Pancreas (tissue), 10 donors: Measurements from ENCODE around the gene IGFALS. TPM values are rescaled to one million over a fixed set of nuclear protein-coding genes. Genes with fewer than 3 reads are reported as not detected.
A peak's percentile ranks its signal among the peaks of the same experiment; 100 is the strongest.

Experiments
- ATAC-seq, 4 donors: fragments of 200-7000 bp; cut with Tn5 transposase; one replicate each; pipeline versions ENCODE4 v1.8.0 to v1.9.1; 2020; ENCODE audit warnings: mild to moderate bottlenecking in 4 of 4, moderate library complexity in 4 of 4
- DNase-seq, 6 donors: peaks; one replicate each; pipeline ENCODE4 v3.0.0-alpha.2; 2020
- FAIRE-seq: peaks from 2 replicates; lab custom pipeline; 2012; peaks lifted over from hg19 to GRCh38; lab: Jason Lieb, UNC
- H3K27ac ChIP-seq, 4 donors: fragments of 200-600 bp; sonication (generic); 1 replicate in 3 of 4; 2 replicates in 1 of 4; pipeline versions ENCODE4 v1.5.0 to v1.8.0; 2020
- H3K27me3 ChIP-seq, 4 donors: fragments of 200-600 bp; one replicate each; pipeline ENCODE4 v1.8.0; 2021
- H3K36me3 ChIP-seq, 3 donors: fragments of 200-600 bp; sonication (generic) in 1 of 3; one replicate each; pipeline versions ENCODE4 v1.5.0 to v1.8.0; 2020 to 2021
- H3K4me1 ChIP-seq, 3 donors: fragments of 200-600 bp; one replicate each; pipeline ENCODE4 v1.8.0; 2021
- H3K4me3 ChIP-seq, 4 donors: fragments of 200-600 bp; sonication (generic) in 2 of 4; one replicate each; pipeline versions ENCODE4 v1.5.0 to v1.8.0; 2020 to 2021
- H3K9me3 ChIP-seq, 4 donors: fragments of 200-600 bp; one replicate each; pipeline ENCODE4 v1.8.0; 2021
- CTCF ChIP-seq, 4 donors: fragments of 200-600 bp; sonication (generic) in 3 of 4; IDR thresholded peaks; one replicate each; pipeline versions ENCODE4 v1.5.0 to v1.8.0; 2021; ENCODE audit warnings: antibody characterized with exemption in 4 of 4
- WGBS, 2 donors: extraction: QIAGEN DNeasy Blood & Tissue Kit; methylation state at CpG; one replicate each; pipeline ENCODE4 v1.1.7; 2013; 5-methylcytosine and 5-hydroxymethylcytosine counted together
- intact Hi-C, 3 donors: fragments of 100-400 bp; cut with DNase I; formaldehyde crosslinking; loops; one replicate each; pipeline versions ENCODE4 v1.11.1 to v1.14.2; 2022
- polyA plus RNA-seq, 2 donors: library from polyadenylated mRNA; stranded (reverse); fragments of 200-250 nt; gene quantifications; one replicate each; pipeline ENCODE4 v1.2.3, GENCODE V29; 2013
- total RNA-seq, 6 donors: library from RNA; stranded (reverse); fragmentation: NEBNext Ultra II Directional in 4 of 6; extraction: Animal tissue kit (Norgen Biotek cat#: 25700) in 4 of 6; gene quantifications; one replicate each; pipeline versions ENCODE4 v1.2.1 to v1.2.4, GENCODE V29; 2021 to 2023
- donor health status: healthy with polysubstance abuse.
- donor health status: DM: no; HTN: no; CAD: no; lungs with moderate emphysema.
- donor health status: DM: no; HTN: no; CAD: no.
- donor health status: control.
- donor health status: control.
- donor health status: Bipolar disorder and iron deficiency.
- donor health status: DM: yes; HTN: yes; CAD: no.
- donor health status: DM: no; HTN: no; CAD: no.
- donor health status: DM: no; HTN: no; CAD: no.
- donor health status: DM: yes; HTN: yes; CAD: no.

IGFALS gene
- total and polyA plus RNA-seq, 8 donors: 1.0 to 8.2 (median 3.2) TPM

- 92 to 94% methylated on average over 32 of the region's 32 CpGs for WGBS, 2 donors
- intact Hi-C loops: no loop called here
- Histone ChIP-seq H3K36me3 (peaks cover 0 to 31% (median 7%) of the 10 kb centered on the region in 3 donors), H3K4me1 (no peaks in the 10 kb centered on the region), H3K9me3 (no peaks in the 10 kb centered on the region), H3K4me3 (no peak overlapping the region), H3K27ac (no peak overlapping the region), H3K27me3 (no peaks in the 10 kb centered on the region)
- FAIRE-seq: no peak
- ATAC-seq: no peak
- no peak for DNase-seq
- TF ChIP-seq CTCF (IDR thresholded peaks at IDR 0.05): no peak
Observed at GRCh38 chr16:1743376-1744337, 49.8 kb downstream of the IGFALS start.

GRCh38 chr16:1741553-1742165 lies 51.8 kb downstream of the IGFALS start:
- 93 to 95% methylated on average over 19 of the region's 19 CpGs for WGBS, 2 donors
- Histone ChIP-seq H3K27ac (no peak overlapping the region), H3K4me1 (no peaks in the 10 kb centered on the region), H3K36me3 (peaks cover 0 to 13% (median 0%) of the 10 kb centered on the region in 3 donors), H3K27me3 (no peaks in the 10 kb centered on the region), H3K4me3 (no peak overlapping the region), H3K9me3 (no peaks in the 10 kb centered on the region)
- intact Hi-C loops: no loop called here
- ATAC-seq (peak in 2 of 4 donors; percentile 12 to 13), DNase-seq (no peak), FAIRE-seq (no peak)
- TF ChIP-seq CTCF (IDR thresholded peaks at IDR 0.05): no peak

GRCh38 chr16:1740781-1741490 lies 52.6 kb downstream of the IGFALS start:
- WGBS, 2 donors: 91 to 94% methylated on average over 29 to 30 of the region's 30 CpGs
- FAIRE-seq (no peak), DNase-seq (no peak), ATAC-seq (no peak)
- Histone ChIP-seq H3K4me3 (no peak overlapping the region), H3K27ac (no peak overlapping the region), H3K9me3 (no peaks in the 10 kb centered on the region), H3K27me3 (no peaks in the 10 kb centered on the region), H3K4me1 (no peaks in the 10 kb centered on the region), H3K36me3 (peaks cover 0 to 11% (median 0%) of the 10 kb centered on the region in 3 donors)
- intact Hi-C loops: no loop called here
- TF ChIP-seq CTCF (IDR thresholded peaks at IDR 0.05): no peak

Other genes starting within 250 kb of the IGFALS start
- gene IFT140, start 181.6 kb downstream of the IGFALS start, total RNA-seq: 10 to 100 TPM in 5 of 6 donors, 1 to 10 TPM in 1; 7.8 to 20.7 (median 10.4) TPM
- gene IFT140, start 181.6 kb downstream of the IGFALS start, polyA plus RNA-seq: 10 to 100 TPM; 18.3 to 24.3 TPM
- gene CRAMP1, start 181.3 kb downstream of the IGFALS start, total RNA-seq: 10 to 100 TPM in 1 of 6 donors, 1 to 10 TPM in 5; 4.6 to 13.8 (median 6.7) TPM
- gene CRAMP1, start 181.3 kb downstream of the IGFALS start, polyA plus RNA-seq: 10 to 100 TPM in 1 of 2 donors, 1 to 10 TPM in 1; 9.0 to 16.2 TPM
- 10 to 100 TPM; 21.7 to 49.3 (median 32.4) TPM for gene JPT2, start 115.4 kb downstream of the IGFALS start, total RNA-seq
- gene JPT2, start 115.4 kb downstream of the IGFALS start, polyA plus RNA-seq: 10 to 100 TPM; 13.5 to 22.2 TPM
- 10 to 100 TPM; 25.5 to 51.8 (median 40.1) TPM for gene MAPK8IP3, start 87.5 kb downstream of the IGFALS start, total RNA-seq
- 100 to 1,000 TPM in 1 of 2 donors, 10 to 100 TPM in 1; 94.9 to 244 TPM for gene MAPK8IP3, start 87.5 kb downstream of the IGFALS start, polyA plus RNA-seq
- 10 to 100 TPM; 27.4 to 37.8 (median 30.4) TPM for gene NME3, start 22.2 kb downstream of the IGFALS start, total RNA-seq
- 100 to 1,000 TPM; 232 to 297 TPM for gene NME3, start 22.2 kb downstream of the IGFALS start, polyA plus RNA-seq
- 1 to 10 TPM; 4.7 to 10.0 (median 6.8) TPM for gene EME2, start 20.9 kb downstream of the IGFALS start, total RNA-seq
- 10 to 100 TPM; 18.4 to 37.9 TPM for gene EME2, start 20.9 kb downstream of the IGFALS start, polyA plus RNA-seq
- gene MRPS34, start 20.6 kb downstream of the IGFALS start, total RNA-seq: 10 to 100 TPM; 42.4 to 74.5 (median 54.7) TPM
- 10 to 100 TPM; 76.0 to 84.1 TPM for gene MRPS34, start 20.6 kb downstream of the IGFALS start, polyA plus RNA-seq
- gene SPSB3, start 11.1 kb downstream of the IGFALS start, total RNA-seq: 10 to 100 TPM; 19.2 to 41.3 (median 37.2) TPM
- 100 to 1,000 TPM; 161 to 223 TPM for gene SPSB3, start 11.1 kb downstream of the IGFALS start, polyA plus RNA-seq
- 10 to 100 TPM; 20.4 to 42.5 (median 25.6) TPM for gene NUBP2, start 10.7 kb downstream of the IGFALS start, total RNA-seq
- gene NUBP2, start 10.7 kb downstream of the IGFALS start, polyA plus RNA-seq: 10 to 100 TPM; 55.7 to 58.8 TPM
- gene HAGH, start 33.1 kb upstream of the IGFALS start, total RNA-seq: 10 to 100 TPM; 26.6 to 39.5 (median 34.6) TPM
- gene HAGH, start 33.1 kb upstream of the IGFALS start, polyA plus RNA-seq: 10 to 100 TPM; 57.9 to 63.7 TPM
- 10 to 100 TPM in 3 of 6 donors, 1 to 10 TPM in 3; 5.1 to 14.4 (median 10.2) TPM for gene FAHD1, start 33.5 kb upstream of the IGFALS start, total RNA-seq
- 10 to 100 TPM; 12.4 to 12.7 TPM for gene FAHD1, start 33.5 kb upstream of the IGFALS start, polyA plus RNA-seq
- gene MEIOB, start 78.5 kb upstream of the IGFALS start, total RNA-seq: under 1 TPM in 1 of 6 donors, not detected in 5; 0.44 TPM
- gene MEIOB, start 78.5 kb upstream of the IGFALS start, polyA plus RNA-seq: under 1 TPM in 1 of 2 donors, not detected in 1; 0.26 TPM
- not detected for gene HS3ST6, start 124.7 kb upstream of the IGFALS start, total RNA-seq
- under 1 TPM in 1 of 2 donors, not detected in 1; 0.11 TPM for gene HS3ST6, start 124.7 kb upstream of the IGFALS start, polyA plus RNA-seq
- 10 to 100 TPM; 29.7 to 77.4 (median 57.0) TPM for gene MSRB1, start 149.5 kb upstream of the IGFALS start, total RNA-seq
- gene MSRB1, start 149.5 kb upstream of the IGFALS start, polyA plus RNA-seq: 10 to 100 TPM; 47.0 to 94.4 TPM
- gene RPL3L, start 161.0 kb upstream of the IGFALS start, total RNA-seq: 10 to 100 TPM in 3 of 6 donors, under 1 TPM in 2, not detected in 1; 0.09 to 35.3 (median 11.0) TPM
- 10 to 100 TPM in 1 of 2 donors, under 1 TPM in 1; 0.05 to 11.3 TPM for gene RPL3L, start 161.0 kb upstream of the IGFALS start, polyA plus RNA-seq
- 10 to 100 TPM; 54.0 to 72.1 (median 58.7) TPM for gene NDUFB10, start 165.8 kb upstream of the IGFALS start, total RNA-seq
- 100 to 1,000 TPM in 1 of 2 donors, 10 to 100 TPM in 1; 84.2 to 108 TPM for gene NDUFB10, start 165.8 kb upstream of the IGFALS start, polyA plus RNA-seq
- gene RPS2, start 171.1 kb upstream of the IGFALS start, total RNA-seq: 1,000 to 10,000 TPM; 1,316 to 3,013 (median 1,806) TPM
- 1,000 to 10,000 TPM; 1,574 to 3,219 TPM for gene RPS2, start 171.1 kb upstream of the IGFALS start, polyA plus RNA-seq
- not detected for gene RNF151, start 173.2 kb upstream of the IGFALS start, total RNA-seq
- under 1 TPM; 0.12 to 0.61 TPM for gene RNF151, start 173.2 kb upstream of the IGFALS start, polyA plus RNA-seq
- 10 to 100 TPM; 14.7 to 23.5 (median 19.4) TPM for gene TBL3, start 178.3 kb upstream of the IGFALS start, total RNA-seq
- 10 to 100 TPM; 55.8 to 63.7 TPM for gene TBL3, start 178.3 kb upstream of the IGFALS start, polyA plus RNA-seq
- gene NOXO1, start 187.8 kb upstream of the IGFALS start, total RNA-seq: under 1 TPM in 5 of 6 donors, not detected in 1; 0.35 to 0.69 (median 0.52) TPM
- 1 to 10 TPM in 1 of 2 donors, under 1 TPM in 1; 0.70 to 1.6 TPM for gene NOXO1, start 187.8 kb upstream of the IGFALS start, polyA plus RNA-seq
- 10 to 100 TPM; 17.1 to 31.9 (median 25.9) TPM for gene GFER, start 190.5 kb upstream of the IGFALS start, total RNA-seq
- 10 to 100 TPM; 25.7 to 62.0 TPM for gene GFER, start 190.5 kb upstream of the IGFALS start, polyA plus RNA-seq
- 1 to 10 TPM in 1 of 6 donors, under 1 TPM in 5; 0.19 to 1.5 (median 0.55) TPM for gene SYNGR3, start 196.3 kb upstream of the IGFALS start, total RNA-seq
- 1 to 10 TPM in 1 of 2 donors, under 1 TPM in 1; 0.57 to 3.1 TPM for gene SYNGR3, start 196.3 kb upstream of the IGFALS start, polyA plus RNA-seq
- gene ZNF598, start 216.1 kb upstream of the IGFALS start, total RNA-seq: 10 to 100 TPM; 26.0 to 93.6 (median 42.4) TPM
- gene ZNF598, start 216.1 kb upstream of the IGFALS start, polyA plus RNA-seq: 10 to 100 TPM; 71.0 to 73.5 TPM
- 1 to 10 TPM in 2 of 6 donors, under 1 TPM in 4; 0.43 to 1.9 (median 0.50) TPM for gene NPW, start 226.1 kb upstream of the IGFALS start, total RNA-seq
- gene NPW, start 226.1 kb upstream of the IGFALS start, polyA plus RNA-seq: 1 to 10 TPM; 1.3 to 2.7 TPM
- 10 to 100 TPM; 14.7 to 28.9 (median 23.0) TPM for gene NHERF2, start 233.2 kb upstream of the IGFALS start, total RNA-seq
- 100 to 1,000 TPM in 1 of 2 donors, 10 to 100 TPM in 1; 60.7 to 144 TPM for gene NHERF2, start 233.2 kb upstream of the IGFALS start, polyA plus RNA-seq